DMS153 treated with DMSO at 0.1 percent for 48 hours (cell line): ENCODE measurements around the gene RFX8.

Experiments
- DNase-seq: peaks from one replicate; lab custom pipeline; 2025; ENCODE audit not compliant: unreplicated experiment; lab: John Stamatoyannopoulos, UW

RFX8 gene

DNA sequence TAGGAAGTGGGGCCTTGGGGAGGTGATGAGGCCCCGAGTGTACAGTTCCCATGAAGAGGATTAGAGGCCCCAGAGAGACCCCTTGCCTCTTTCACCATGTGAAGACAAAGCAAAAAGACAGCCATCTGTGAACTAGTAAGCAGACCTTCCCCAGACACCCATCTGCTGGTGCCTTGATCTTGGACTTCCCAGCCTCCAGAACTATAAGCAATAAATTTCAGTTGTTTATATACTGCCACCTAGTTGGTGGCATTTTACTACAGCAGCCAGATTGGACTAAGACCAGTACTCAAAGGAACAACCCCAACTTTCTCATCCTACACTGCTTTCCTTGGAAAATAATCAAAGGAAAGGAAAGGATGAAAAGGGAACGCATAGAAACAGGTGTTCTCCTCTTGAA is 59.7 kb downstream of the RFX8 start:
- DNase-seq = no peak

DNA sequence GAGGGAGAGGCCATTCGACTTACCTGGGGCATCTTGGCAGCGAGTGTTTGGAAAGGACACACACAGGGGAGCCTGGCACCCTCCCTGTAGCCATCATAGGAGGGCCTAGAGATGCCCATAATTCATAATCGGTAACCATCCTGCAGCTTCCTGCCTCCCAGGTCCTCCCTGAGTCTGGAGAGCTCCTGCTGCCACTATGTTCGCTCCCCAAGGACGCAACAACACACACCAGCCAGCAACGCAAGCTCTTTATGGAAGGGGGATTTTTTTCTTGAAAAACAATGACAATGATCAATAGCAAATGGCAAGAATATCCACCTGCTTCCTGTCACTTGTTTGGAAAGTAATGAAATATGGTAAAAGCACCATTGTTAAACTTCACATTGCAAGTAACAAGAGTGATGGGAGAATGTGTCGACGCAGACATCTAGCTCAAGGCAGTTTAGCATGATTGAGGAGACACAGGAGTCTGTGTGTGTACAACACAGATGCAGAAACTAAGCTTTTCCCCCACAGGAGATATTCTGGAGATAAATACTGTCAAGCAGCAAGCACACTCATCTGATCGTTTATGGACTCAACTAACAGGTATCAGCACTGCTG is 62.7 kb downstream of the RFX8 start:
- no peak for DNase-seq

DNA sequence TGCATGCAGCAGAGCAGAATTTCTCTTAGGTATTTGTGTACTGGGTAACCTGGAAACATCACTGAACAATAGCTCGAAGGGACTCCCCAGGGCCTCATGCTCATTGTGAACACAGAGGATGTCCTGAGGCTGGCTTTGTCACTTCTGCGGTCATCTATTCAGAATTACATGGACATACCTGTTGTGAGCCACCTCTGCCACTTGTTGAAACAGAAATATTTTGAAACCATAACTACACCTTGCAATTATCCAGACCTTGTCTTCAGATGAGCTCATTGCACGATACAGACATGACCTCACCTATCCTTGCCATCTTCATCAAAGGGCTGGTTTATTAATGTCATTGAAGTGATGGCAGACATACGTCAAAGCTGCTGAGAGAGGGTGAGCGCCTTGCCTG is 64.2 kb downstream of the RFX8 start:
- DNase-seq = peak; percentile 25

DNA sequence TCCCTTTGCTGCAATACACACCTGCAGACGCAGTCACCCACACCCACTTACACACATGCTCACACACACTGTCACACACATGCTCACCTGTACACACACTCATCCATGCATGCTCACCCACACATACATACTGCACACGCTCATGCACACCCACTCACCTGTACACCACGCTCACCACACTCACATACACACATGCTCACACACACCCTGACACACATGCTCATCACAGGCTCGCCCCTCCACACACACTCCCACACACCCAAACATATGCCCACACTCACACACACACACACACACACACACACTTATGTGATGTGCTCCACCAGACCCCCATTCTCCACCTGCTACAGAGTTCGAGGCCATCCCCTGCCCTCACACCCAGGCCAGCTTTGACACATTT is 64.8 kb downstream of the RFX8 start:
- DNase-seq = no peak

DNA sequence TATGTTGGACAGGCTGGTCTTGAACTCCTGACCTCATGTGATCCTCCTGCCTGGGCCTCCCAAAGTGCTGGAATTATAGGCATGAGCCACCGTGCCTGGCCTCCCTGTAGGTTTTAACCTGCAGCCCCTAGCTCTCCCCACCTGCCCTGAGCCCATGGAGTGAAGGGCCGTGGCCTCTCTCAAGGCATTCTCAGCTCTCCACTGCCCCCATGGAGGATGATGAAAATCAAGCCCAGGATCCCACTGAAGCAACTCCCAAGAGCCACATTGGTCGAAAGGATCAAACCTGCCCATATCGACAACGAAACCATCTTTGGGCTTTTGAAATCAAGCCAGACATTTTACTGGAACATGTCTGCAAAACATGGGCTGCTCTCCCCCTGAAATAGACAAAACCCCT is 65.2 kb downstream of the RFX8 start:
- DNase-seq = no peak

DNA sequence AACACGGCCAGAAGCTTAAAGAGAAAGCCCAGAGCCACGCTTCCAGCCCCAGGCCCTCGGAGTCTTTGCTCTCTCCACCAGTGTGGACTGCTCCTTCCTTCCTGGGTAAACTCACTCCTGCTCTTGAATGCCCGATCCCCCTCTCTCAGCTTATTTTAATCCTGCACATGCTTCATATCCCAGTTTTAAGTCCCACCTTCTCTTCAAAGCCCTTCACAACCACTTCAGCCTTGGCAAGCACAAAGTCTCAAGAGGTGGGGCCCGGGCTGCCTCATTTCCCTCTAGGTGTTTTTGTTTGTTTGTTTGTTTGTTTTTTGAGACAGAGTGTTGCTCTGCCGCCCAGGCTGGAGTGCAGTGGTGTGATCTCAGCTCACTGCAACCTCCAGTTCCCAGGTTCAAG is 66.0 kb downstream of the RFX8 start:
- no peak for DNase-seq

DNA sequence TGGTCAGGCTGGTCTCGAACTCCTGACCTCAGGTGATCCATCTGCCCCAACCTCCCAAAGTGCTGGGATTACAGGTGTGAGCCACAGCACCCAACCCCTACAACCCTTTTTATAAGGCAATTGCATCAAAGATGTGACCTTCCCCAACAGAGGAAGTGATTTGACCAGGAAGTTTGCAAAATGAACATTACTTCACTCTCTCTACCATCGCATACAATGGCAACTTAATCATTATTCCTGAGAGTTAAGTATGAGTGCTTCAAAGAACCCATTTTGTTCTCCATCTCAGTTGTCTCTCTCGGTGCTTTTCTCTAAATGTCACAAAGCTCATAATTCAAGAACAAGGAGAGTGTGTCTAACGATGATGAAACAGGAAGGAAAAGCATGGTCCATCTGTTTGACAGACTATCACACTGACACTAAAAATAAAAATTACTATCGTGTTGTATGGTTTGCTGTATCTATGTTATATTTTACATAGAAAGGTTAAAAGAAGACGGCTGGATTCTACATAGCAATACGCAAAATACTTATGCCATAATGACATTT is 69.5 kb downstream of the RFX8 start:
- DNase-seq = no peak

DNA sequence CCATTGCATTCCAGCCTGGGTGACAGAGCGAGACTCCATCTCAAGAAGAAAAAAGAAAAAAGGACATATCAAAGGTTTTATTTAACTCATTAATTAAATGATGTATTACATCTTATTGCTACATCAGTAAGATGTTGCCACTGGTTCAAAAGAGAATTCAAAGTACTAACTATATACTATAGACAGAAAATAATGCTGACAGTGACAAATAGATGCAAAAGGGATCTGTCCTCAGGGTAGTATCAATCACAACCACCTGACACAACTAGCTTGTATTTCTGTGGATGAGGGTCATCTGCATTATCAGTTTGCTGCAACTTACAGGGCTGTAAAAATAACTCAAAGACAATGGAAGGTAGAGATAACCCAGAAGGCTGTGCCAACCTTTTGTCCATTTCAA is 71.2 kb downstream of the RFX8 start:
- DNase-seq = no peak

DNA sequence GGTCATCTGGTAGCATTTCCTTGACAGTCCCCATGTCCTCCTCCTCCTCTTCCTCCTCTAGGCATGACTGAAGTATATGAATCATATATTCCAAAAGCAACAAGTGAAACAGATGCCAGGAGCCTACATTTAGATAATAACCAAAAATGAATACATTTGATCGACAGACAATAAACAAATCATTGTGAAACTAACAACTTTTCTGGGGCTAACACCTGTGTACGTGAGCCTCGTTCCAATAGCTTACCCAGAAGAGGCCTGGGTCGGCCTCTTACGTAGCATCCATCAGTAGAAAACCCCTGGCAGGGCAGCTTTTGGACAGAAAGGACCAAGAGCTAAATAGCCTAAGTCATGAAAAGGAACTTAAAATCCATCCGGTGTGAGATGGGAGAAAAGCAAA is 72.3 kb downstream of the RFX8 start:
- DNase-seq = no peak

DNA sequence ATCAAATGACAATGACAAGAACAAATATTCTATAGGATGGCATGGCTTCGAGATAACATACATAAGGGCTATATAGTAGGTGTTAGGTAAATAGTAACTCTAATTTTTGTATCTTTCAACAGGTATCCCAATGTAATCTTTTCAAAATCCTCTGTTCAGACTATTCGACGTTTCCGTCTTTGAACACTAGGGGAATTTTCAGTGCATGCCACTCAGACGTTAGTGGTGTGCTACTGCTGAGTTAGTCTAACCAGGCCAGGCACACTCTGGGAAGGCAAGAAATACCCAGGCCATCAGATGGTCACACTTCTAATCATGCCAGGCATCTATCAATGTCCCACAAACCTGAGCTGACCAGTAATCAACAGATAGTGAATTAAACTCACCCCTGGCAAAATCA is 73.0 kb downstream of the RFX8 start:
- DNase-seq = no peak

DNA sequence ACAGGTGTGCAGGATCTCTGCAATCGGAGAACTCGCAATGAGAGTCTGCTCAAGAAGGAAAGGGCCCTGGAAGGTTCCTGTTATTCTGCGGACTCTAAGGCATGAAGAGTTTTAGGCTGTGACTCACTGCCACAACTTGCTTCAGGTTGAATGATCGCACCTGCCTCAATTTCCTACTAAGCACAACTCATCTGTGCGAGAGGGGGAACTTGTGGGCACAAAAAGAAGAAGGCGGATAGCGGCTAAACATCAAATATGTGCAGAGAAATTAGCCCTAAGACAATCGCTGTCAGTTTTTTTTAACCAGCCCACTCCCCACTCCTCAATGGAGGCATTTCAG is 73.6 kb downstream of the RFX8 start:
- DNase-seq = no peak

DNA sequence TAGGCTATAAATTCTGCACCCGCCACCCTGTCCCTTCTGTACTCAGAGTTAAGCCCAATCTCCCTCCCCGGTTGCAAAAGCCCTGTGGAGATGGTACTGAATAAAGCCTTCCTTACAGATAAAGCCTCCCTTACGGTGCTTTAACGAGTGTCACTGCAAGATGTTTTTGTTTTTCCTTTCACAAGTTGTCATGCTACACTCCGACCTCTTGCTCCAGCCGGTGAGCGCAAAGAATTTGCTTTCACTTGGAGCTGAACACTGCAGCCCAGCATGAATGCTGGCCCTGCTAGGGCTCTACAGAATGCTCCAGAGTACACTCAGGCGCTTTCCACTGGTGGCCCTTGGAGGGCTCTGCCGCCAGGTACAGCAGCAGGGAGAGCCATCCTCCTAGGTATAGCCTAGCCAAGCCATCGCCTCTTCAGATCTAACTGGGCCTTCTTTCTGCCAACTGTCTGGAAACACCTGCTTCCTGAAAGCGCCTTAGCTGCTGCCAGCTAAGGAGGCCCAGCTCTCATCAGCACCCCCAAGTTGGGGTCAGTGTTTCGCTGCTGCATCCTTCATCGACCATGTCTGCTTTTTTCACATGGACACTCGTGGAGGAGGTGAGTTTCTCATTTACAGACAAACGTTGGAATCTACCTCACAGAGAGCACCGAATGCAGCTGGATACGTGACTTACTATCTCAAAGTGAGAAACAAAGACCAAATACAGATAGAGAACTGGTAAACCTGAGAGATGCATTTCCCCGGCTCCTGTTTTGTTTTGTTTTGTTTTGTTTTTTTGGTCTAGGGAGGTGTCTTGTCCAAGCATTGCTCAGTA is 74.2 kb downstream of the RFX8 start:
- no peak for DNase-seq

DNA sequence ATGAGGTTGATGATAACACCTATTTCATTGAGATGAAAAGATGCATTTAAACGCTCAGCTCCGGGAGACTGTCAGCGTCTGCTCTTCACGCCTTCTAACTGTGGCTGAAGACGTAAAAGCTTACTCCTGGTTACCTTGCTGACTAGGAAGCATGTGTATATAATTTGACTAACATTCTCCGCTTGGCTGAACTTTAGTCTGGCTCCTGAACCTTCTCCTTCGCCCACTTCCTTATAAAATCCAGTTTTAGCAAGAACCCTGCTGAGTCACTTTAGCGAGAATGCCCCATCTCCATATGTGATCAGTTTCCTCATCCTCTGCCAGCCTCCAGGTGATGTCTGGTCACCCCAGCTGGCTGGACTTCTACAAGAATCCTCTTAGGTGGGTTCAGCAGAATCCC is 74.9 kb downstream of the RFX8 start:
- no peak for DNase-seq

DNA sequence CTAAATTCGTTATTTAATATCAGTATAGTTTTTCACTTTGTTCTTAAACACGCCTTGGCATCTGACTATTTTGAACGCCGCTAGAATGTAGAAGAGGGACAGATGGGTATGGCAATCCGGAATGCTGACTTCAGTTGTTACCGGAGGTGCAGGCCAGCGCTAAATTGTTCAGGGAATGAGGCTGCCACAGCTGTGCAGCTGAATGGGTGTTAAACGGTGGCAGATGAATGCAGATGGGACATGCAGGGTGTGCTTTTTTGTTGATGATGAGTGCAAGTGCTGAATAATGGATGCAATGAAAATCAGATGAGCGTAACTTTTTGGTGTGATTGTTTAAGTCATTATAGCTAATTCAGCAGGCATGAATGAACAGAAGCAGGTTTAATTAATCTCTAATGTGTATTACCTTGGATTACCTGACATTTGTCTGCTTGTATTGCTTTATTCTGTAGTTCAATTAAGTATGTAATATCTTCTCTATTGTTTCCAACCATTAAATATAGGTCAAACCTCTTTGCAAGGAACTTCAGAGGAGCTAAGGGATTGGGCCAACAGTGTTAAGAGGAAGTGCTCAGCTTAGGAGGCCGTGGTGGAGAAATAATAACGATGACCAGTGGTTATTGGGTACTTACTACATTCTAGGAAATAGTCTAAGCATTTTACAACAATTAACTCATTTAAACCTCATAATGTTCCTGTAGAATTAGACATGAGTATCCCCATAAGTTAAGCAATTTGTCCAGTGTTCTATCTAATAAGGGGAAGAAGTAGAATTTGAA is 75.7 kb downstream of the RFX8 start:
- no peak for DNase-seq

DNA sequence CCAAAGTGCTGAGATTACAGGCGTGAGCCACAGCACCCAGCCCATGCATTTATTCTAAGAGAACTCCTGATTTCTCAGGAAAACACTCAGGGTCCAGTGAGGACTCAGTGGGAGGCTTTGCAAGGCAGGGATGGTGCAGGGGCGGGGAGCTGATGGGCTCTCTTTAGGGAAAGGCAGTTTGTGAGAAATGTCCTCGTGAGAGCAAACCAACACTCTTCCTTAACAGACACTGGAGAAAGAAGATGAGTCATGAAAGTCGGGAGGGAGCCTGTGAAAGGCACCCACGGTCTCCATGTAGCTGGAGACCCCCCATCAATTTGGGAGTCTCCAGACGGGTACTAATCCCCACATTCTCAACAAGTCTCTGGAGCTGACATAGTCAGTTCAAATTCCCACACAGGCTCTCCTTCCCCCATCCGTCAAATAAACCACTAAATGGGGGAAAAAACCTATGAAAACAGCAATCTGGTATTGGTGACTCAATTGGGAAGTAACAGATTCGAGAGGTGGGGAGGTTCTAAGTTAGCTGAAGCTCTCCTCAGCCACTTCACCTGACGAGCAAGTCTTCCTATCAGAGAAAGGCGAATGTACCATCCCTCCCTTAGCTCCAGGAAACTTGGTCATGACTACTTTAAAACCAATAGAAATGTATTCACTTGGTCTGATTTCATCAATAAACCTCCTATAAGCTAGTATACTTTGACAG is 76.6 kb downstream of the RFX8 start:
- no peak for DNase-seq

DNA sequence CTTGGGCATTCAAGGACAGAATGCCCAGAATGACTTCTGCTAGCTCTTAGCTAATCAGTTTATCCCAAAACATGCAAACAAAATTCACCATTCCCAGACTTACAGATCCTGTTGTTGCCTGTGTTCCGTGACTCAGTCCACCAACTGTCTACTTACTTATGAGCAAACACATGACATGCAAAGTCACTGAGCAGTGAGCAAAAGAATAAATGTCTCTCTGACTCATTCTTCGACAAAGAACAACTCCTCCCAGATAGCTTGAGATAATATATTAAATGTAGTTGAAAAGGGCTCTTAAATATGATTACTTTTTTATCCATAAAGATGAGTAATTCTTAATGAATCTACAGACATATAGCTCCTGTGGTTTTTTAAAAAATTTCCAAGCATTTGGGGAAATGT is 78.6 kb downstream of the RFX8 start:
- no peak for DNase-seq

DNA sequence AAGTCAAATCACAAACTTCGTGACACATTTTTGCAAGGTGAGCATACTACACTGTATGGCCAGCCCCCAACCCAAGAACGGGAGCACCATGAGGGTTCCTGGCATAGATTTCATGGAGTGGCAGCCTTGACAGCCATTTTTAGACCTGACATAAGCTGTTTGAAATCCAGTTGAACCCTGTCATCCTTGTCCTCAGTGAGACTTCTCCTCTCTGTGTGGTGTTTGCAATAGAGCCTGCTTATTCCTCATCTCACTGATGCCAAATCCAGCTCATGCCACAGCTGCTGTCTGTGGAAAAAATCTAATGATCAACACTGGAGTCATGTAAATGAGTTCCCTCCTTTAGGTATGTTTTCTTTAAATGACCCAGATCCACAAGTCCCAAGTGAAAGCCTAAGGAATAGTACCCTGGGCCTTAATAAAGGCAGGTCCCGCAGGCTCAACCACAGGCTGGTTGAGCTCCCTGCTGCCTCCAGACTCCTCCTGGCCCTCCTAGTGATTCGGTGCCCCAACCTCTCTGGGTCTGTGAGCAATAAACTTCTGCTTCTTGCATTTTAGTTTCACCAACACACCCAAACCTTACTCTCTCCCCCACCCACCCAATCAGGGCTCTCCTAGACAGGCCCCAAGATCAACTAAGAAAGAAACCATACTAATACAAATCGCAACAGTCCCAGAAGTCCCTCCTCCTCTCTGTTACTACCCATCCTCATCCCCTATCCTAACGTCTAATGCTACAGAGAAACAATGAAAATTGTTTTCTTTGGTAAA is 79.2 kb downstream of the RFX8 start:
- DNase-seq = no peak

DNA sequence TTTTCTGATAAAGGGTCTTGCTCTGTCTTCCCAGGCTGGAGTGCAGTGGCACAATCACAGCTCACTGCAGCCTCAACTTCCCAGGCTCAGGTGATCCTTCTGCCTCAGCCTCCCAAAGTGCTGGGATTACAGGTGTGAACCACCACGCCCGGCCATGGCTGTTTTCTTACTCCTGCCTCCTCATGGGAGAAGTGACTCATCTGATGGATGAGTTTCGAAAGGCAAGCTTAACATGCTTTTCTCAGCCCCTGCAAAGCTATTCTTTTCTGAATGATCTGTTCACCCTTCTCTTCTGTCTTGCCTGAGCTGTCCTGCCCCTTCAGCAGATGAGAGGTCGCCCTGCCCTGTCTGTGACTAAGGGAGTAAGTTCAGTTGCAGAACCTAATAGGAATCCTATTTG is 86.7 kb downstream of the RFX8 start:
- no peak for DNase-seq

DNA sequence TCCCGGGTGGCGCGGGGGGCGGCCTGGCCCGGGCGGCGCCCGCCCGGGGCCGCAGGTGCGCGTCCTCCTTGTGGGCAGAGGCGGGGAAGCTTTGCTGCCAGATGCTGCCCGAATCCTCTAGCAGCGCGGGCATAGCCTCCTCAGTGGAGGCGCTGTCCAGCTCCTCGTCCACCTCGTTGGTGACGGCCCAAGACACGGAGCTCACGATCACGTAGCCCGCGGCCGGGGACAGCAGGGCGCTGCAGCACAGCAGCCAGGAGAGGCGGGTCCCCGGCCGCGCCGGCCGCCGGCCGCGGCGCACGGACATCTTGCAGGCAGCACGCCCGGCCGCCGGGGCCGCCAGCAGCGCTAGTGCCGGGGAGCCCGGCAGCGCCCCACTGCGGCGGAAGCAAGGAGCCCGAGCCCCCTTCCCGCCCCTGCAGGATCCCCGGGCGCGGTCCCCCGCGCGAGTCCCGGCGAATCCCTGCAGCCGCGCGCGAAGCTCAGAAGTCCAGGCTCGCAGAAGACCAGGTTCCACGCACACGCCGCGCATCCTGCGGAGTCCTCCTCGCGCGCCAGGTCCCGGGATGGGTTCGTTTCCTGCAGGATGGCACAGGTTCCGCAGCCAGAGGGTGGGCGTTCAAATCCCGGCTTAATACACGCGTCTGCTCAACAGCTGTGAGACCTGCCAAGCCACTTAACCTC is 87.6 kb downstream of the RFX8 start, which contains the start of gene CREG2:
Gene CREG2 (minus strand): TSS at position 353 of the 684 bp plus-strand sequence. CDS start 46 bp downstream, at position 307.
- DNase-seq = no peak

DNA sequence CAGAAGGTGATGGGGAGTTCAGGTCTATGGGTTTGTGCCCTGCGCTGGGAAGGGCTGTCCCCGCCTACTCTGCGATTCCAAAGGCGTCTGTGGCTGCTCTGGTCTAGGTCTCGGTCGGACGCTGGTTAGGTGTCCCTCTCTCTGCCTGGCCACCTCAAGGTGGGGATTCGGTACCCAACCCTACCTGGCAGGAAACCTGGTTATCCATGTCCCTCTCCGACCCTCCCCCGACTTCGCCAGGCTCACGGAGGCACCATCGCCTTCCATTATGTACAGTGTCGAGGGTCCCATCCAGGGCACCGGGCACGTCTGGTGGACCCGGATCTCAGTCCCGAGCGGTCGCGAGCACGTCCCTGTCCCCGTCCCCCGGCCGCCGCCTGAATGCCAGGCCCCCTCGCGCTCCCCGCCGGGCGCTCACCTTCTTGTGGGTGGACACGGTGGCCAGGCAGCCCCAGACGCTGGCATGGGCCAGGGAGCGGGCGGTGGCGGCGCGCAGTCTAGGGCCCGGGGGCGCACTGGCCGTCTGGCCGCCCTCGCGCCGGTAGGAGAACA is 88.2 kb downstream of the RFX8 start:
- DNase-seq = no peak
